GM21528 (cell line): Measurements from ENCODE around the gene QPRT.
"Not testable (repeated sequence)": the region's sequence is repeated elsewhere in the genome, so short reads cannot be mapped to it uniquely, and the experiment has no call there.

ENCODE experiments used
- ATAC-seq: cut with Tn5 transposase; IDR thresholded peaks from one replicate; pipeline ENCODE4 v1.9.1; 2021; ENCODE audit warnings: mild to moderate bottlenecking, moderate library complexity; ENCODE audit not compliant: unreplicated experiment, low FRiP score

QPRT gene

GRCh38 chr16:29678691-29679267 is at the start of gene QPRT:
Gene QPRT, plus strand, starts transcription at chr16:29679180. Its CDS starts 18 bp downstream, at chr16:29679198.
- no peak for ATAC-seq

DNA sequence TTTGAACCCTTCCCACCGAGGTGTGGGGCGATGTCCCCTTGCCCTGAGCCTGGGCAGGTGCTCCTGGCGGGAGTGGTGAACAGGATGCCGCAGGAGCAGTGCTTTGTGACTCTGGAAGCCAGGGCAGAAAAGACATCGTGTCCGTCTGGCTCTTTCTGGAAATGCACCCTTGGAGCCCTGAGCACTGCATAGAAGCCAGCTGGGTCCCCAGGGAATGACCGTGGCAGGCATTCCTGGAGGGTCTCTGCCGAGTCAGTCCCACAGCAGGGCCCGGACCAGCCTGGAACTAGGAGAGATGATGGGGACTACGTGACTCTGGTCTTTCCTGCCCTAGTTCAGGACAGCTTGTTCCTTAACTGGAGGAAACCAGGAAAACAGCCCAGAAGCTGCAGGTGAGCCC is 49.7 kb upstream of the QPRT start:
- not testable (repeated sequence) for ATAC-seq

- ATAC-seq, result not testable (repeated sequence)
These were observed 47.3 kb upstream of the QPRT start for GRCh38 chr16:29631658-29632057.

DNA sequence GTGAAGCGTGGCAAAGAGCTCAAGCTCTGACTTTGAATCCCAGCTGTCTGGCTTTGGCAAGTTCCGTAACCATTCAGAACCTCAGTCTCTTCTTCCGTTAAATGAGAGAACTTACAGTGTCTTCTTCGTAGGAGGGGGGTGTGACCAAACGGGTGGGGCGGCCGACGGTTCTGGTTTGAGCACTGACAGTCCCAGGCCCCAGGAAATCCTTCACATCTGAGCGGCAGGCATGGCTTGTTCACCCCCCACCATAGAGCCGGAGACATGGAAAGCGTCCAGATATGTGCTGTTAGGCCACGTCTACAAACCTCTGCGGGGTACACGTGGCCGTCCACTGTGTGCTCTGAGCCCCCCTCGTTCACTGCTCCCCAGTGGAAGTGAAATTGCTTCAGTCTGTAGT is 43.1 kb upstream of the QPRT start:
- ATAC-seq, result not testable (repeated sequence)

DNA sequence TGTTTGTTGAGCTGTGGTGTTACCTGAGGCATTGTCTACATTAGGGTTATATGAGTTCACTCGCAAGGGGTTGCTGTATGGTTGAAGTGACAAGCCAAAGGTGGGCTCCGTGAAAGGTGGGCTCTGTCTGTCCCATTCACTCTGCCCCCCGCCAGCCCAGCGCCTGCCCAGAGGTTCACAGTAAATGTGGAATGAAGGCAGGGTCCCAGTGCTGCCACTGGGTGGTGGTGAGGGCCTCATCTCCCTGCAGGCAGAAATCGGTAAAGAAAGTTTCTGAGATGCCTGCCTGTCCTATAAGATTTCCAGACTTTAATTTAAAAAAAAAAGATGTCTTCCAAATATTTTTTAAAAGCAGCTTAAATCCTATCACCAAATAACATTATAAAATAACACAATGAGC is 42.6 kb upstream of the QPRT start:
- ATAC-seq, result not testable (repeated sequence)

- ATAC-seq, result not testable (repeated sequence)
These were observed 40.2 kb upstream of the QPRT start for GRCh38 chr16:29638751-29639150.

DNA sequence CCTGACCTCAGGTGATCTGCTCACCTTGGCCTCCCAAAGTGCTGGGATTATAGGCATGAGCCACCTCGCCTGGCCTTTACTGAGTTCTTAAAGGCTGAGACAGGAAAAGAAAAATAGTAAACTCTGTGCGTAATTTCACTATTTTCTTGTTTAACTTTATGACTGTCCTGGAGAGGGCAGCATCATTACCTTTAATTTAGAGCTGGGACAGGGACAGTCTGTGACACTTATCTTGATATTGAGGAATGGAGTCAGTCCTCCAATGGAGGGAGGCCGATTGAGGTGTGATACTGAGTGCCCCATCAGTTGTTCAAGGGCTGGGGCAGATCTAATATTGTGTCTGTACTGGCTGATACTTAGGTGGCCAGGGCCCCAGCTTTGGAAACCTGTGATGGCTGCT is 37.4 kb upstream of the QPRT start:
- ATAC-seq, result no peak

- ATAC-seq, result no peak
These were observed 35.4 kb upstream of the QPRT start for GRCh38 chr16:29643596-29643995.

DNA sequence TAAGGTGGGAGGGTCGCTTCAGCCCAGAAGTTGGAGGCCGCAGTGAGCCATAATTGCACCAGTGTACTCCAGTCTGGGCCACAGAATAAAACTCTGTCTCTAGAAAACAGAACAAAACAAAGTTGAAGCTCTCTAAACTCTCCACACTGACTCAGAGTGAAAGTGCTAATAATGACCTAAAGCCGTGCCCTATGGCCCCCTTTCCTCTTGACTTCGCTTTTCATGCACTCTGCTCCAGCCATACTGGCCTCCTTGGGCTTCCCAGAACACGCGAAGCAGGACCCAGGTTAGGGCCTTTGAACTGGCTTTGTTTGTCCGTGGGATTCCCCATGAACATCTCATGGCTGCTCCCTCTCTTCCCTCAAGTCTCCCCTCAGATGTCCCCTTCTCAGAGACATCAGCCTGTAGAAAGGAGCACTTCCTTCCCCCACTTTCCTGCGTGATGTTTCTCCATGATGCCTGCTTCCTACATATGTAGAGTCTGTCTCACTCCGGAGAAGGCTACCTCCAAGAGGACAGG is 34.6 kb upstream of the QPRT start:
- ATAC-seq, result peak; percentile 46

GRCh38 chr16:29644973-29645693 is 33.8 kb upstream of the QPRT start:
- no peak for ATAC-seq

- no peak for ATAC-seq
These were observed 33.2 kb upstream of the QPRT start for GRCh38 chr16:29645694-29646187.

DNA sequence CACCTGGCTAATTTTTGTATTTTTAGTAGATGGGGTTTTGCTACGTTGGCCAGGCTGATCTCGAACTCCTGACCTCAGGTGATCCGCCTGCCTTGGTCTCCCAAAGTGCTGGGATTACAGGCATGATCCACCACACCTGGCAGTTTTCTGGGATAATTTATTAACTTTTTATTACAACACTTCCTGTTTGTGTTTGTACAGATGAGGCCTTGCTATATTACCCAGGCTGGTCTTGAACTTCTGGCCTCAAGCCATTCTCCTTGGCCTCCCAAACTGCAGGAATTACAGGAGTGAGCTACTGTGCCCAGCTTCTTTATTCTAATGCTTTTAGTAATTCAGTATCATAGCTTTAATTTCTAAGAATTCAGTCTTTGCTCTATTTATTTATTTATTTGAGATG is 32.0 kb upstream of the QPRT start:
- ATAC-seq, result no peak

GRCh38 chr16:29649588-29650494 is 29.1 kb upstream of the QPRT start:
- no peak for ATAC-seq

DNA sequence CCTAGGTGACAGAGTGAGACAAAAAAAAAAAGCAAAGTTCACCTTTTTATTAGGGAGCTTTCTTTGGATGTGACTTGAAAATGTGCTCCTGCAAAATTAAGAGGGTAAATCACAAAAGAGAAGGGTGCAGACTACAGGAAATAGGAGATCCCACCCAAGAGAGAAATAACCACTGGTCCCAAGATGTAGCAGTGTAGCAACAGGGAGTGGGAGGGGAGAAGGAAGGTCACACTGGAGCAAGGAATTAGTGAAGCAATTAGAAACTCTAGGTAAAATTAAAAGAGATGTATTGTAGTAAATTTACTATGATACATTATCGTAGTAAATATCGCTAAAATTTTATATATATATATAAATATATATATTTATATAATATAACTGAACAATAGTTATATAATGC is 28.2 kb upstream of the QPRT start:
- no peak for ATAC-seq

DNA sequence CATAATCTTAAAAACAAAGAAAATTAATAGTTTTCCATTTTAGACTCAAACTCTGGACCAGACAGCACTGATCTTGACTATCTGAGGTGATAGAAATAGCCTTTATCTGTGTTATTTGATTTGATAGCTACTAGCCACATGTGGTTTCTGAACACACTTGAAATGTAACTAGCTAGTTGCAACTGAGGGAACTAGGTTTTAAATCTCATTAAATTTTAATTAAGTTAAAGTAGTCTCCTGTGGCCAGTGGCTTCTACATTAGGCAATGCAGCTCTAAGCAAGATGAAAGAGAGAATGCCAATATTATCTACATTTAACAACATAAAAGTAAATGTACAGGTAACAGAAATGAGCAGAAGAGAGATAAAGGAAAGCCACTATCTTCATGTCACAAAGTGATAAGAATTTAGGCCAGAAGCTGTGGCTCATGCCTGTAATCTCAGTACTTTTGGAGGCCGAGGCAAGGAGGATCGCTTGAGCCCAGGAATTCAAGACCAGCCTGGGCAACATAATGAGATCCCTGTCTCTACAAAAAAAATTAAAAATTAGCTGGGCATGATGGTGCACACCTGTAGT is 27.1 kb upstream of the QPRT start:
- no peak for ATAC-seq

DNA sequence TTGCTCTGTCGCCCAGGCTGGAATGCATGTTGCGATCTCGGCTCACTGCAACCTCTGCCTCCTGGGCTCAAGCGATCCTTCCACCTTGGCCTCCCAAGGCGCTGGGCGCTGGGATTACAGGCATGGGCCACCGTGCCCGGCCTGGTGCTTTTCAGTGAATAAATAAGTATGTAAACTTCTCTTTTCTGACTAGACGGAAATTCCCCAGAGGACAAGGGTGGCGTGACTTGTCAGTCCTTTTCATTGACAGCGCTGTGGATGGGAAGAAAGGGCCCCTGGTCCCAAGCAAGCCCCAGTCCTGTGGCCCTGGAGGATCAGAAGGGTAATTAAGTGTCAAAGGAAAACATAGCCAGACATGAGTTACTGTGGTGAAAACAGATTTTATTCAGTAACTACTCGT is 25.5 kb upstream of the QPRT start:
- ATAC-seq, result no peak

GRCh38 chr16:29653890-29654289 is 25.1 kb upstream of the QPRT start:
- not testable (repeated sequence) for ATAC-seq

GRCh38 chr16:29656688-29657523 is 22.1 kb upstream of the QPRT start:
- ATAC-seq, result no peak

GRCh38 chr16:29658705-29659104 is 20.3 kb upstream of the QPRT start:
- ATAC-seq, result no peak
